Measurements from ENCODE around the gene NBEAL2. TPM values are rescaled to one million over a fixed set of nuclear protein-coding genes. Genes with fewer than 3 reads are reported as not detected.

Gene NBEAL2
- polyA plus RNA-seq, 4 donors, result 15.0 to 50.5 (median 38.0) TPM

DNA sequence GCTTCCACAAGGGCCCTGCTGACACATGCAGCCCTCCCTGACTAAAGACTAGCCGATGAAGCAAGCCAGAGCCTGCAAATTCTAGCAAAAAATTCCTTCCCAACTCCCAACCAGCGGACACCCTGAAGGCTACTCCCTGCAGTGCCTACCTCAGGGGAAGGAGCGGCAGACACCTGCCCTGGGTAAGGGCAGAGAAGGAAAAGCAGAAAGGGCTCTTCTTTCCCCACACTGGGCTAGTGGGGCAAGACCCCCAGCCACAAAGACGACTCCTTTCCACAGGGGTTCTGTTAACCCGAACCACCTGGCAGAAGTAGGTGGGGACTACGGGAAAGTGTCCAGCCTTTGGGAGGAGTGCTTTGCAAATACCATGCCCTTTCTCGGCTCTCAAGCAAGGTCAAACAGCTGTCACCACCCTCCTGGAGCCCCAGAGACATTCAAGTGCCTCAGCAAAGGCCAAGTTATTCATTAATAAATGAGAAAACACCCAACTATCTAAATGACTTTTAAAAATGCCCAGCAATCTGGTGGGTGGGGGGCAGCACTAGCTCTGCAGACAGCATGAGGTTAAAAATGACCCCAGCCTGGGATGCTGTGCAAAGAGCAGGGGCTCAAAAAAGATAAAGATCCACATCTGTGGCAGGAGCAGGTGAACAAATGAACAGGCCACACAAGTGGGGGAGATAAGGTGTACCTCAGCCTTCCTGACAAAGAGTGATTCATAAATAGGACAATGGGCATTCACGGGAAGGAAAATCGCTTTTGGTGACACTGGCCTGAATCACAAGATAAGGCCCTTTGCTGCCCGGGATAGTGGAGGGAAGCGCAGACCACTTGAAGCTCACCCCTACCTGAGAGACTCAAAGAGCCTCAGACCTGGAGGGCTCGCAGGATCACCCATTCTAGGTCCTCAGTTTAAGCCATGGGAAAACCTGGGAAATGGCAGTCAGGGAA is 36.0 kb upstream of the NBEAL2 start:
- DNase-seq (ENCODE audit: low read depth in 4 of 4, low spot score in 3 of 4), result no peak

DNA sequence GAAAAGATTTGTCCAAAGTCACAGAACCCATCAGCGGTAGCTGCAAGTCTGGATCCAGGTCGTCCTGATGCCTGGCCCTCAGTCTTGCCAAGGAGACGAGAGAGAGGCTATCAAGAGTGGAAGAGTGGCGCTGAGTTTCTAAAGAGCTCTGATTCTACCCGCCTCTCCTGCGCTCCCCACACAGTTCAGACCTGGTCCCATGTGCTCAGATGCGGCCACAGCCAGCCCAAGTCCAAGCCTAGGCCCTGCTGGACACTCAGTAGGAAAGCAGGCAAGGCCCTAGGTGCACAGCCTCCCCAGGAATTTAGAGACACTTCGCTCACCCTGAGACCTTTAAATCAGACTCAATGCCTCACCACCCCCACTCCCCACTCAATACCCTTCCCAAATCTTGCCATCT is 35.3 kb upstream of the NBEAL2 start:
- DNase-seq (ENCODE audit: low read depth in 4 of 4, low spot score in 3 of 4), result no peak

DNA sequence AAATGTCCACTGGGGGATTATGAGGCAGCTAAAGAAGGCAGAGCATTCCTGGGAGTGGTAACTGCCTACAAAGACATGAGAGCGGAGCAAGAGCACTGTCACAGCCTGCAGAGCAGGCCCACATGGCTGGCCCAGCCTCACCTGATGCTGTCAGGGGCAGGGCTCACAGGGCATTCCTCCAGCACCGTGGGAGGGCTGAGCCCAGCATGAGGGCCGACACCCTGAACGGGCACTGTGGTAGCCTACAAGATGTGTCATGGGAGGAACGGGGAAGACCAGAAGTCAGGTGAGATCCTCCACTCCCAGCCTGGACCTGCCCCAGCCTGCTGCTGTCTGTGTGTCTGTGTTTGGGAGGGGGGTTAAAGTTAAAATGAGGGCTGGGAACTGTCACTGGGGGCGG is 33.0 kb upstream of the NBEAL2 start:
- no peak for DNase-seq (ENCODE audit: low read depth in 4 of 4, low spot score in 3 of 4)

DNA sequence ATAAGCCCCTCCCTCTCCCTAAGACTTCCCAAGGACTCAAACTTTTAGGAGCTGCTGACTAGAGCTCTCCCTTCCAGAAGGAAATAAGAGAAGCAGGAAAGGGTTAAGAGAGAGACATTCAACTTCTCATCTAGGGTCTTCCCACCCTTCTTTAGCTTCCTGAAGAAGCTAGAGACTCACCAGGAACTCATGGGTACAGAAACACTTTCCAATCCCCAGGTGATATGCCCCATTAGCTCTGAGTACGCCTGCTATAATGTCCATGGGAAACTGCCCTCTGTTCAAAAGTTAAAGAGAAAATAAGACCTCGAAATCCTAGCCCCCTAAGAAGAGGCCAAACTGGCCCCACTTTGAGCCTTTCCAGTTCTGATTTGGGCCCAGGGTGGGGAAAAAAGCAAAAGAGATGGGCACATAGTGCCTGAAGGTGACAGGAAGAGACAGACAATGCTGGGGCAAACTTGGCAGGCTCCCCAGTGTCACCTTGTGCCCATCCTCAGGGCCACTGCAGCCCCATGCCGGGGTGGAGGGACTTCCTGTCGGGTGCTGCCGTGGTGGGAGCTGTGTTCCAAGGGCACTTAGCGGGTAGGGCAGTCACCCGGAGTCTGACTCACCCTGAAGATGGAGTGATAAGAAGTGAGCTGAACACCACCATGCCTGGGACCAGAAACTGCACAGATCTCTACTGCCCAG is 32.5 kb upstream of the NBEAL2 start:
- DNase-seq (ENCODE audit: low read depth in 4 of 4, low spot score in 3 of 4), result no peak

DNA sequence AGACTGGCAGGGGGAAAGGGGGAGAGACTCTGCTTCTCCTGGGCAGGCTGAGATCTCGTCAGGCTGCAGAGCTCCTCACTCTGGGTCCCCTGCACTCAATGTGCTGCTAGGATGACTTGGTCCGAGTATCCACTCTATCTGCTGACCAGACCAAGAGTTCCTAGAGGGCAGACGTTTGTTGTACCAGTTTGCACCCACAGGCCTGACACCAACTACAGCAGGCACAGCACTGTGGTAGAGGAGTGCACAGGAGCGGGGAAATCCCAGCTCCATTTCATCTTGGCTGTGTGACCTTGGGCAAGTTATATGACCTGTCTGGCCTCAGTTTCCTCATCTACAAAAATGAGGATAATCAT is 31.9 kb upstream of the NBEAL2 start:
- no peak for DNase-seq (ENCODE audit: low read depth in 4 of 4, low spot score in 3 of 4)

DNA sequence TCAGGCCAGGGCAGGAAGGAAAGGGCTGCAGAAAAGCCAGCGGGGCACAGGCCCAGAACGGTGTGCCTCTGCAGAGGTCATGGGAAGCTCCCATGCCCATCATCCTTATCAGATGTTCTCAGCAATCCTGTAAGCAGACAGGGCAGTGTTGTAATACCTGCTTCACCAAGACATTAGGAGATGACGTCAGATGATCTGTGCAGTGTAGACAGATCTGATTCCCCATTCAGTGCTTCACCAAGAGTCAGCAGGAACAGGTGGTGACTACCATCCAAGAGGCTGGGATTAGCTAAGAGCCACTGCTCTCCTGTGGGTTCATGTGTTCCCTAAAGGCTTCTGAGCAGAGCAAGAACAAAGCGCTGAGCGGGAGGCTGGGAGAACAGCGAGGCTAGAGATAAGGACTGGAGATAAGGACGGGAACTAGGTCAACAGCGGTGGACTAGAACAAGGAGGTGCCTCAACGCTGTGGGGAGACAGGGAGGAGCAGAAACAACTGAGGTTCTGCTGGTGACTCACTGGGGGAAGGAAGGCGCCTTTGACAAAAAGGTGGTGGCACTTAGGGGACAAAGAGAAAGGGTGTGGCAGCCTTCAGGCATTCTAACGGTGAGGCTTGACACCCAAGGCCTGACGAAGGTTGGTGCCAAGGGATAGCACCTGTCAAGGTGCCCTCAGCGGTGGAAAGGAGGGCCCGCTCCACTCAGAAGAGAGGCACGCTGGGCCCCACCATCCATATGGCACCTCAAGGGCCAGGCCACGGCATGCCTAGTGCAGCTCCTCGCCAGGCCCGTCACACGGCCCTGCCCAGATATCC is 31.3 kb upstream of the NBEAL2 start:
- DNase-seq (ENCODE audit: low read depth in 4 of 4, low spot score in 3 of 4), result no peak

DNA sequence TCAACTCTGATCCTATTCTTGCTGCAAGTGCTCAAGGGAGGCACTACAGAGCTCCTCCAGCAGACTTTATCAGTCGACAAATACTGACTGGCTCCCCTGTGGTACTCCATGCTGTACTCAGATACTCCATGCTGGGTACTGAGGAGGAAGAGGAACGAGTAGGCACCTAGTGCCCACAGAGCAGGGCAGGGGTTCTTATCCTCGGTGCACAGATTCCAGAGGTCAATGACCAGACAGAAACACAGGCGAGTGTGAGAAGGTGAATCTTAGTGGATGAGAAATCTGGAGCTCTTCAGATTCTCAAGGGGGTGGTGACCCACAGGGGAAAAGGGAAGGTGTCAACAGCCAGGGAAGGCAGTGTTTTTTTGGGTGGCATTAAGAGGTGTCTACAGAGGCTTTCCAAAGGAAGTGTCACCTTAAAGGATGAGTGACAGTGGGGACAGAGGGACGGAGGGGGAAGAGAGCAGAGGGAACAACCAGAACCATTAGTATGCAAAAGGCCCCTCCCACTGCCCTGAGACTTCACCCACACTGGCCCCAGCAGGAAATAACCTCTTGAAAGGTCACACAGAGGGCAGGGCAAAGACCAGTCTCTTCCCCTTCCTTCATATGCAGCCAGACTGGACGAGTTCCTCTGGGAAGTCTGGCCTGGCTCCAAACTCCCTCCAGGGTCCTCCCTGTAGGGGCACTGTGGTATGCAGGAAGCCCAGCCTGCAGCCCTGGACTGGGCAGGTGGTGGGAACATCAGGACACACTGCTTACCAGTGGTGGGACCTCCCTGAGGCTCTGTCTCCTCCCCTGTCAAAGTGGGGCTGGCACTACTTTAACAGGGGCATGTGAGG is 30.4 kb upstream of the NBEAL2 start:
- DNase-seq (ENCODE audit: low read depth in 4 of 4, low spot score in 3 of 4), result no peak

DNA sequence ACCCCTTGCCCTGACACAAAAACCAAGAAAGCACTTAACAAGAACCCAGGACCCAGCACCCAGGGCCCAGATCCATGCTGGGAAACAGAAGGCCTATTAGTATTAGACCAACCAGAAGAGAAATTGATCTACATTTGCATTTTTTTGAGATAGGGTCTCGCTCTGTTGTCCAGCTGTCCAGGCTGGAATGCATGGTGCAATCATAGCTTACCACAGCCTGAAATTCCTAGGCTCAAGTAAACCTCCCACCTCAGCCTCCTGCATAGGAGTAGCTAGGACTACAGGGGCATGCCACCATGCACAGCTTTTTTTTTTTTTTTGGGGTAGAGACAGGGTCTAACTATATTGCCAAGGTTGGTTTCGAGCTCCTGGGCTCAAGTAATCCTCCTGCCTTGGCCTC is 29.3 kb upstream of the NBEAL2 start:
- no peak for DNase-seq (ENCODE audit: low read depth in 4 of 4, low spot score in 3 of 4)

DNA sequence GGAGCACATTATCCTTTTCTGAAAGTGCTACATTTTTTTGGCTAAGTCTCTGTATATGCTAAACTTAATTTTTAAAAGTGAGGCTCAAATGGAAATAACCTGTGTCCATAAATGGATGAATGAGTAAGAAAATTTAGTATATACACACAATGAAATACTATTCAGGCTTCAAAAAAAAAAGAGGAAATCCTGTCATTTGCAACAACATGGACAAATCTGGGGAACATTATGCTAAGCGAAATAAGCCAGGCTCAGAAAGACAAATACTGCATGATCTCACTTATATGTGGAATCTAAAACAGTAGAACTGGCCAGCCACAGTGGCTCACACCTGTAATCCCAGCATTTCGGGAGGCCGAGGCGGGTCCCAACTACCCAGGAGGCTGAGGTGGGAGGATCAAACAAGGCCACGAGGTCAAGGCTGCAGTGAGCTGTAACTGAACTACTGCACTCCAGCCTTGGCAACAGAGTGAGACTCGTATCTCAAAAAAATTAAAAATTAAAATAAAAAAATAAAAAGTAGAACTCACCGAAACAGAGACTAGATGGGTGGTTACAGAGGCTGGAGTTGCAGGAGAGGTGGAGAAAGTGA is 28.7 kb upstream of the NBEAL2 start:
- DNase-seq (ENCODE audit: low read depth in 4 of 4, low spot score in 3 of 4), result no peak

DNA sequence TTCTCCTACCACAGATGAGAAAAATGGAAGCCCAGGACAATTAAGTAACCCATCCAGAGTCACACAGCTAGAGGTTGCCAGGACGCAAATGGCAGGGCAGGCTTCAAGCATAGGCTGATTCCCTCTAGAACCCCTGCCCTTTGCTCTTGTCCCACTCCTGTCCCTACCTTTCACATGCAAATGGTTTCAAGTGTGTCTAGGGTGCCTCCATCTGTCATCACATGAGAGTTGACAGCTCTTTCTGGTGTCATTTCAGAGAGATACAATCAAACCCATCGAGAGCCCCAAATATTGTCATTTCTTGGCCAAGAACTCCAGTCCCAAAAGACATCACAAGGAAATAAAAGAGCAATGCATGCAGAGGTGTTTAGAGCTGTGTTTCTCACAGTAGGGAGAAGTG is 26.7 kb upstream of the NBEAL2 start:
- no peak for DNase-seq (ENCODE audit: low read depth in 4 of 4, low spot score in 3 of 4)

DNA sequence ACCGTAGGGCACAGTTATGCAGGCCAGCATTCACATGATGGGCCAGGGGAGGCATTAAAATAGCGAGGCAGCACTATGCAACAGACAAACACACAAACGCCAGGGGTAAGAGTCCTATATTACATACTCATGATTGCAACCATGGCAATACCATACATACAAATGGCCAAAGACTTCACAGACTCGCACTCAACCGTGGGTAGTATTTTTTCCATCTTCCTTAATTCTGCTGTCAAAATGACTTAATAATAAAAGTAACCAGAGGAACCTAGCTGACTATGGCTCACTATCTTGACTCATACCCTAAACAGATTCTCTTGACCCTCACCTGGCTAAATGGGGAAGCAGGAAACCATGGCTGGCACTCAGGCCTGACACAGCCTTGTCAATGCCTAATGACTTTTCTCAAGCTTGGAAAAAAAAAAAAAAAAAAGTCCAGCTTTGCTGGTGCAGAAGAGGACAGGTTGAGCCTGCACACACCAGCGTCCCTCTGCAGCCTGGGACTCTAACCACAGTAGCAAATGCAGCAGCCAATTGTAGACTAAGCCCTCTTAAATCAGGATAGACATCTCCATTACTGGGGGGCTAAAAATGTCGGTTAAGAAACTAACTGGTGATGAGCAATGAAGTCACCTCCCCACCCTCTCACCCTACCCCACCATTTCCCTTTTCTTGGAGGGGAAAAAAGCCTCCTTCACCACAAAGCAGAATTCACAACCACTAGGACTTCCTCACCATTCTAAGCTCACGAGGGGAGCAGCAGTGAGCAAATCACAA is 26.0 kb upstream of the NBEAL2 start:
- no peak for DNase-seq (ENCODE audit: low read depth in 4 of 4, low spot score in 3 of 4)

DNA sequence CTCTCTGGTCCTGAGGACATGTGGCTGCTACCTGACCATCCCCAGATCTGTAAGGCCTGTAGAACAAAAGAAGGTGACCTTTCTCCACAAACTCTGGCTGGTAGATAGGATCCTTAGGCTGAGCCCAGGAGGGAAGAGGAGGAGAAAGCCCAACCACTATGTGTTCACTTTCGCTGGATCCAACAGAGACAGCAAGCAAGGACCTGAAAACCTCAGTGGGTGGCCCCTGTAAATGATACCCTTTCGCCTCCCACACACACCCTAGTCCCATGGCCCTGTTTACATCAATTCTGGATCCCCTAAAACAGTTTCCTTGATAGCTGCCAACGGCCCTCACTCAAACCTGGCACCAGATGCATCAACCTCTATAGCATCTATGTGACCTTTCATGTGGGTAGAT is 25.3 kb upstream of the NBEAL2 start:
- no peak for DNase-seq (ENCODE audit: low read depth in 4 of 4, low spot score in 3 of 4)

DNA sequence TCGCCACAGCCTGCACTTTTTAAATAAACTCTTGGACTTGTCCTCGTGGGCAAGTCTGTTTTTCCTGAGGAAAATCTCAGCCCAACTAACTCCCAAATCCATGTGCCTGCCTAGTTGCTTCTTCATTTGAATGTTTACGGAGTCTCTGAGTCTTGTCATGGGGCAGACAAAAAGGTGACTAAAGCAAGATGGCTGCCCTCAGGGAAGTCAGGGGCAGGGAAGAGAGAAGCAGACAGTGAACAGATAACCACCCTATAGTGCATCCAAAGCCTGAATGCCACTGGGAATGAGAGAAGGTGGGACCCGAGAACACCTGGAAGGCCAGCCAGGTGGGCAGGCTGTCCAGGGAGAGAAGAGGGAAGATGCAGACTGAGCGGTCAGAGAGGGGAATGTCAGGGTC is 24.3 kb upstream of the NBEAL2 start:
- no peak for DNase-seq (ENCODE audit: low read depth in 4 of 4, low spot score in 3 of 4)

DNA sequence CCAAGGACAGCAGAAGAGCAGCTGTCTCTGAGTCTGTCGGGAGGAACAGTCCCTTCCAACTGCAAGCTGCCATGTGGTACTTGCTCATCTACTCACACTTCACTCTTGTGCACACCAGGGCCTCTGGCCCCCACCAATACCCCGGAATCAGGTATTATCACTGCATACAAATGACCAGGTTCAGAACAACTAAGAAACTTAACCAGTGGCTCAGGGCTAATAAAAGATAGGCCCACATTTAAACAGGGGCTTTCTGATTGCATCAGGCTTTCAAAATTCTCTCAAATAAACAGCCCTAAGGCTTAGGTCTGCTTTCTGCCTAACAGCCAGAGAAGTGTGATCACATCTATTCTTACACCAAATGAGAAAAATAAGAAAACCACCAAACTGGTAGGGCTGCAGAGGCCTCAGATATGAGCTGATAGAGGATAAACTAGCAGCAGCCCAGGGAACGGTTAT is 23.6 kb upstream of the NBEAL2 start:
- DNase-seq (ENCODE audit: low read depth in 4 of 4, low spot score in 3 of 4), result no peak

DNA sequence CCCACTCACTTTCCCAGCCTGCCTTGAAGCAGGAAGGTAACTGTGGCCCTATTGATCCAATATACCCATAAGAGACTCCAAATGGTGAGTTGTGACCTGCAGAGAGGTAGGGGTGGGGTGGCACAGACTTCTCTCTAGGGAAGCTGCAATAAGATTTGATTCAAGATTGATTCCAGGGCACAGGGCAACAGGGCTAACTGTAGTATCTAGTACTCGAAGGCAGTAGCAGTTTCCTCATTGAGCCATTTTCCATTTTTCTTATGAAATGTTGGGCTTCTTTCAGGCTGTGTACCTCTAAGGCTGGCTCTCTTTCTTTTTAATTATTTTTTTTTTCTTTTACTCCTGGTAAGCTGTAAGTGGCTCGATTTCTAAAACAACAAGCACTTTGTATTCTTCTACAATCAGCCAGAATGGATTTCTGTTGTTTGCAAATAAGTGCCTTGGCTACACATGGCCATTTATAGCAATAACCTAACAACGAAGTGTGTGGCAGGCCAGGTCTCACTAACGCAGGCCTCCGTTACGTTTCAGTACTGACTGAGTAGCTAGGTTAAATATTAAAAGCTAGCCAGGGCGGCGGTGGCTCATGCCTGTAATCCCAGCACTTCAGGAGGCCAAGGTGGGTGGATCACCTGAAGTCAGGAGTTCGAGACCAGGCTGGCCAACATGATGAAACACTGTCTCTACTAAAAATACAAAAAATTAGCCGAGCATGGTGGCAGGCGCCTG is 22.2 kb upstream of the NBEAL2 start:
- DNase-seq (ENCODE audit: low read depth in 4 of 4, low spot score in 3 of 4), result no peak

DNA sequence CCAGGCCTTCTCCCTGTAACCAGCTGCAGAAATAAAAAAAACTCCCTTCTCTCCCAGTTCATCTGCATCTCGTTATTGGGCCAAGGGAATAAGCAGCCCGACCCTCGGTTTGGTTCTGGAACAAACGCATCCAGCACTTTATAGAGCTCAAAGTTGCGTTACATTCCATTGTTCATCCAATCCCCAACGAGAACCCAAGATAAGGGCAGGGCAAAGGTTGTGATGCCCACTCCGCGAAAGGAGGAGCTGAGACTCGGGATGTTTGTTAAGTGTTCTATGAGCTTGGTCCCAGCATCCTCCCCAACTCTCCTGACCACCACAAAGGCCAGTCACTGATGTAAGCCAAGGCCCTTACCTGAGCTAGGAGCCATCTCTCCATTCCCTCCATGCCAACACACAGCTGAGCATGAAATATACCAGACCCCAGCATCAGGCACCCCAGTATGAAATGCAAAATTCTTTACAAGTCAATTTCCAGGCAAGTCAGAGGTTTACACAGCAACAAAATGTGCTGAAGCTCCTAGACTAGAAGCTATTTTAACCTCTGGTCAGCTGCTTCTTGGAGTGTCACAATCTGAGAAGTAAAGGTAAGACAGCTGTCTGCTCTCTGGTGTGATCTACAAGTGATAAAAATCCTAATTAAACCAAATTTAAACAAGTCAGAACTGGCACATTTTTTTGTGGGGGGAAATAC is 20.9 kb upstream of the NBEAL2 start:
- DNase-seq (ENCODE audit: low read depth in 4 of 4, low spot score in 3 of 4), result no peak

DNA sequence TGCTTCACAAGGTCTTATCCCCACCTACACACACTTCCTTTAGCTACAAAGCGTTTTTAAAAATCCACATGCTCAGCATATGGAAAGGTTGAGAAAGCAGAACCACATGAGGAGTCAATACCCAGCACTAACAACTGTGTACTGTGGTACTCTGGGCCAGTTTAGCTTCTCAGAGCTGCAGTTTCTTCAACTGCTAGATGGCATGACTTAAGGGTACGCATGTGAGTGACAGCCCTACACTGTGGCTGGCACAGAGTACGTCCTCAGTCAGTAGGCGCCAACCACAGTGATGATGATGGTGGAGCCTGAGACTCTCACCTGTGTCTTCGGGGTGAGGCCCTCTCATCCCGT is 20.3 kb upstream of the NBEAL2 start:
- DNase-seq (ENCODE audit: low read depth in 4 of 4, low spot score in 3 of 4), result no peak

DNA sequence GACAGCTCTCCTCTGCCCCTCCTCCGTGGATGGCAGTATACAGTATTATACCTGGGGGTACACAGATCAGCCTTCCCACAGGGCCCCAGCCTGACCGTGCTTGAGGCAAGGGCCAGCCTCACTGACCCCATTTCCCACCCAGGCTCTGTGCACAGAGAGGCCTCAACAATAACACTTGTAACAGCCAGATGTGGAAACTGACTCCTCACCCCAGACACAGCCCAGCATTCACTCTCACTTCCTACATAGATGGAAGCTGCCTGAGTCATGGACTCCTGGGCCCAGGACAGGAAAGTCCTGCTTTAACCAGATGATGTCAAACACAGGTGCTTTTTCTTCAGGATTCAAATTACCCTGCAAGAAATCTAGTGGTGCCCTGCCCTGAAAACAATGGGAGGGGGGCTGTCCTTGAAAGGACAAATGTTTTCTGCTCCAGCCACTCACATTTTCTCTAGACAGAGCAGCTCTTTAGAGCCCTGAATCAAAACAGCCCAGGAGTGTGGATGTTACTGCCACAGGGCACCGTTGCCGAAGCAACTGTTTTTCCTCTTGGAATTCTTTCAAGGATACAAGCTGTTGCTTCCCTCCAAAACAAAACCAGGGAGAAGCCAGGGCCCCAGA is 19.3 kb upstream of the NBEAL2 start:
- no peak for DNase-seq (ENCODE audit: low read depth in 4 of 4, low spot score in 3 of 4)
